ENCODE measurements around the gene KTN1. TPM values are rescaled to one million over a fixed set of nuclear protein-coding genes. Genes with fewer than 3 reads are reported as not detected.
A peak's percentile ranks its signal among the peaks of the same experiment; 100 is the strongest.

KTN1 gene
- polyA plus RNA-seq, 1 donor, result 109 TPM

- Histone ChIP-seq H3K36me3 (ENCODE audit: control insufficient read depth, insufficient read depth, low read length) (peaks cover 17% of the 10 kb centered on the region), H3K27ac (ENCODE audit: low read length) (peak overlapping the region; percentile 20)
- 38% methylated on average over 1 of the region's 5 CpGs for WGBS (ENCODE audit: insufficient coverage, low lambda C conversion rate)
Measured at GRCh38 chr14:55662752-55663151, 82.7 kb downstream of the KTN1 start.

GRCh38 chr14:55665067-55665675 is 85.2 kb downstream of the KTN1 start:
- no peak overlapping the region for H3K4me3 ChIP-seq (ENCODE audit: low read length)
- peaks cover 14% of the 10 kb centered on the region for H3K36me3 ChIP-seq (ENCODE audit: control insufficient read depth, insufficient read depth, low read length)
- H3K4me1 ChIP-seq (ENCODE audit: control insufficient read depth, insufficient read depth, low read length), result no peaks in the 10 kb centered on the region
- no peaks in the 10 kb centered on the region for H3K9me3 ChIP-seq (ENCODE audit: control insufficient read depth, low read depth, low read length)
- DNase-seq, result no peak
- no peaks in the 10 kb centered on the region for H3K27me3 ChIP-seq (ENCODE audit: control insufficient read depth, insufficient read depth, low read length)
- H3K27ac ChIP-seq (ENCODE audit: low read length), result no peak overlapping the region
- WGBS (ENCODE audit: insufficient coverage, low lambda C conversion rate), result 88% methylated on average over 3 of the region's 4 CpGs

More at GRCh38 chr14:55662752-55663151, 82.7 kb downstream of the KTN1 start:
- H3K27me3 ChIP-seq (ENCODE audit: control insufficient read depth, insufficient read depth, low read length), result no peaks in the 10 kb centered on the region
- H3K4me1 ChIP-seq (ENCODE audit: control insufficient read depth, insufficient read depth, low read length), result no peaks in the 10 kb centered on the region
- H3K9me3 ChIP-seq (ENCODE audit: control insufficient read depth, low read depth, low read length), result no peaks in the 10 kb centered on the region
- DNase-seq, result peak; percentile 61 to 81
- no peak overlapping the region for H3K4me3 ChIP-seq (ENCODE audit: low read length)

GRCh38 chr14:55667801-55668200 is 87.8 kb downstream of the KTN1 start:
- no peak for DNase-seq
- Histone ChIP-seq H3K9me3 (ENCODE audit: control insufficient read depth, low read depth, low read length) (no peaks in the 10 kb centered on the region), H3K36me3 (ENCODE audit: control insufficient read depth, insufficient read depth, low read length) (peaks cover 25% of the 10 kb centered on the region), H3K4me3 (ENCODE audit: low read length) (no peak overlapping the region), H3K27me3 (ENCODE audit: control insufficient read depth, insufficient read depth, low read length) (no peaks in the 10 kb centered on the region), H3K4me1 (ENCODE audit: control insufficient read depth, insufficient read depth, low read length) (no peaks in the 10 kb centered on the region), H3K27ac (ENCODE audit: low read length) (no peak overlapping the region)
- WGBS (ENCODE audit: insufficient coverage, low lambda C conversion rate), result 100% methylated on average over 1 of the region's 2 CpGs

GRCh38 chr14:55671641-55672040 is 91.6 kb downstream of the KTN1 start:
- no peak for DNase-seq
- no peaks in the 10 kb centered on the region for H3K9me3 ChIP-seq (ENCODE audit: control insufficient read depth, low read depth, low read length)
- no peaks in the 10 kb centered on the region for H3K4me1 ChIP-seq (ENCODE audit: control insufficient read depth, insufficient read depth, low read length)
- no peaks in the 10 kb centered on the region for H3K27me3 ChIP-seq (ENCODE audit: control insufficient read depth, insufficient read depth, low read length)
- WGBS (ENCODE audit: insufficient coverage, low lambda C conversion rate), result no CpG with 5 or more reads among the region's 2 CpGs
- H3K27ac ChIP-seq (ENCODE audit: low read length), result no peak overlapping the region
- H3K36me3 ChIP-seq (ENCODE audit: control insufficient read depth, insufficient read depth, low read length), result peaks cover 36% of the 10 kb centered on the region
- no peak overlapping the region for H3K4me3 ChIP-seq (ENCODE audit: low read length)

GRCh38 chr14:55673048-55673447 is 93.0 kb downstream of the KTN1 start:
- Histone ChIP-seq H3K4me1 (ENCODE audit: control insufficient read depth, insufficient read depth, low read length) (no peaks in the 10 kb centered on the region), H3K36me3 (ENCODE audit: control insufficient read depth, insufficient read depth, low read length) (peaks cover 36% of the 10 kb centered on the region), H3K4me3 (ENCODE audit: low read length) (no peak overlapping the region), H3K27me3 (ENCODE audit: control insufficient read depth, insufficient read depth, low read length) (no peaks in the 10 kb centered on the region), H3K9me3 (ENCODE audit: control insufficient read depth, low read depth, low read length) (no peaks in the 10 kb centered on the region), H3K27ac (ENCODE audit: low read length) (no peak overlapping the region)
- no peak for DNase-seq
- 100% methylated on average over 1 of the region's 2 CpGs for WGBS (ENCODE audit: insufficient coverage, low lambda C conversion rate)

- Histone ChIP-seq H3K27ac (ENCODE audit: low read length) (no peak overlapping the region), H3K4me1 (ENCODE audit: control insufficient read depth, insufficient read depth, low read length) (peaks cover 8% of the 10 kb centered on the region), H3K4me3 (ENCODE audit: low read length) (no peak overlapping the region), H3K36me3 (ENCODE audit: control insufficient read depth, insufficient read depth, low read length) (peaks cover 36% of the 10 kb centered on the region), H3K27me3 (ENCODE audit: control insufficient read depth, insufficient read depth, low read length) (no peaks in the 10 kb centered on the region), H3K9me3 (ENCODE audit: control insufficient read depth, low read depth, low read length) (no peaks in the 10 kb centered on the region)
- no peak for DNase-seq
- 94% methylated on average over 2 of the region's 2 CpGs for WGBS (ENCODE audit: insufficient coverage, low lambda C conversion rate)
Measured at GRCh38 chr14:55681096-55681495, 101.1 kb downstream of the KTN1 start.

GRCh38 chr14:55684956-55685584 is 105.1 kb downstream of the KTN1 start:
- 100% methylated on average over 1 of the region's 8 CpGs for WGBS (ENCODE audit: insufficient coverage, low lambda C conversion rate)
- Histone ChIP-seq H3K27me3 (ENCODE audit: control insufficient read depth, insufficient read depth, low read length) (no peaks in the 10 kb centered on the region), H3K27ac (ENCODE audit: low read length) (no peak overlapping the region), H3K9me3 (ENCODE audit: control insufficient read depth, low read depth, low read length) (no peaks in the 10 kb centered on the region), H3K36me3 (ENCODE audit: control insufficient read depth, insufficient read depth, low read length) (peaks cover 25% of the 10 kb centered on the region), H3K4me1 (ENCODE audit: control insufficient read depth, insufficient read depth, low read length) (no peaks in the 10 kb centered on the region), H3K4me3 (ENCODE audit: low read length) (no peak overlapping the region)
- no peak for DNase-seq

- peaks cover 20% of the 10 kb centered on the region for H3K36me3 ChIP-seq (ENCODE audit: control insufficient read depth, insufficient read depth, low read length)
- H3K27me3 ChIP-seq (ENCODE audit: control insufficient read depth, insufficient read depth, low read length), result no peaks in the 10 kb centered on the region
- no peak for DNase-seq
- H3K4me3 ChIP-seq (ENCODE audit: low read length), result no peak overlapping the region
- H3K9me3 ChIP-seq (ENCODE audit: control insufficient read depth, low read depth, low read length), result no peaks in the 10 kb centered on the region
- no peaks in the 10 kb centered on the region for H3K4me1 ChIP-seq (ENCODE audit: control insufficient read depth, insufficient read depth, low read length)
- H3K27ac ChIP-seq (ENCODE audit: low read length), result no peak overlapping the region
- whole genome bisulfite sequencing (ENCODE audit: insufficient coverage, low lambda C conversion rate), result 100% methylated on average over 3 of the region's 7 CpGs
Measured at GRCh38 chr14:55686713-55687112, 106.7 kb downstream of the KTN1 start.

GRCh38 chr14:55688566-55688965 is 108.6 kb downstream of the KTN1 start:
- Histone ChIP-seq H3K27me3 (ENCODE audit: control insufficient read depth, insufficient read depth, low read length) (no peaks in the 10 kb centered on the region), H3K27ac (ENCODE audit: low read length) (no peak overlapping the region), H3K4me1 (ENCODE audit: control insufficient read depth, insufficient read depth, low read length) (no peaks in the 10 kb centered on the region), H3K9me3 (ENCODE audit: control insufficient read depth, low read depth, low read length) (no peaks in the 10 kb centered on the region), H3K36me3 (ENCODE audit: control insufficient read depth, insufficient read depth, low read length) (peaks cover 15% of the 10 kb centered on the region), H3K4me3 (ENCODE audit: low read length) (no peak overlapping the region)
- WGBS (ENCODE audit: insufficient coverage, low lambda C conversion rate), result no CpG with 5 or more reads among the region's 2 CpGs
- DNase-seq, result no peak

- Histone ChIP-seq H3K9me3 (ENCODE audit: control insufficient read depth, low read depth, low read length) (no peaks in the 10 kb centered on the region), H3K4me1 (ENCODE audit: control insufficient read depth, insufficient read depth, low read length) (no peaks in the 10 kb centered on the region), H3K27ac (ENCODE audit: low read length) (no peak overlapping the region), H3K36me3 (ENCODE audit: control insufficient read depth, insufficient read depth, low read length) (peaks cover 11% of the 10 kb centered on the region), H3K27me3 (ENCODE audit: control insufficient read depth, insufficient read depth, low read length) (no peaks in the 10 kb centered on the region), H3K4me3 (ENCODE audit: low read length) (no peak overlapping the region)
- DNase-seq, result peak in 1 of 2 donors; percentile 43
- WGBS (ENCODE audit: insufficient coverage, low lambda C conversion rate), result 40% methylated on average over 1 of the region's 5 CpGs
Measured at GRCh38 chr14:55689981-55690871, 110.2 kb downstream of the KTN1 start.

Data from large intestine (tissue), 3 donors.